K562 (cell line): Measurements from ENCODE around the gene ADD3. TPM values are rescaled to one million over a fixed set of nuclear protein-coding genes. Genes with fewer than 3 reads are reported as not detected.

ENCODE experiments used
- BCL6 ChIP-seq: fragments of 250-450 bp; sonication (Bioruptor Pico); IDR thresholded peaks from 2 replicates; pipeline ENCODE4 v1.4.0; 2020
- ILK ChIP-seq: fragments of 450-650 bp; IDR thresholded peaks from 2 replicates; pipeline ENCODE4 v1.6.1; 2016; ENCODE audit warnings: missing genetic modification characterization, low read depth, mild to moderate bottlenecking, missing compliant biosample characterization, moderate library complexity, borderline replicate concordance
- KLF6 ChIP-seq: fragments of 250-450 bp; sonication (Bioruptor Pico); IDR thresholded peaks from 2 replicates; pipeline ENCODE4 v1.4.0; 2020; ENCODE audit warnings: mild to moderate bottlenecking, moderate library complexity, borderline replicate concordance
- LARP7 ChIP-seq: fragments of 450-650 bp; IDR thresholded peaks from 2 replicates; pipeline ENCODE4 v1.6.1; 2016
- MAFF ChIP-seq: IDR thresholded peaks from 2 replicates; pipeline ENCODE4 v1.6.1; 2012; ENCODE audit warnings: low read length, improper control_type of control experiment
- MAFG ChIP-seq: fragments of 450-650 bp; conservative IDR thresholded peaks from 2 replicates; pipeline ENCODE4 v1.6.1; 2016; ENCODE audit warnings: missing genetic modification characterization, missing compliant biosample characterization
- MCM3 ChIP-seq: fragments of 450-650 bp; IDR thresholded peaks from 2 replicates; pipeline ENCODE4 v1.6.1; 2016
- NKRF ChIP-seq: fragments of 450-650 bp; IDR thresholded peaks from 2 replicates; pipeline ENCODE4 v1.6.1; 2016; ENCODE audit warnings: borderline replicate concordance
- NR4A1 ChIP-seq, 2 experiments: fragments of 250-450 bp in 1 of 2; fragments of 450-650 bp in 1 of 2; sonication (Bioruptor Pico) in 1 of 2; IDR thresholded peaks; 2 replicates each; pipeline versions ENCODE4 v1.4.0 to v1.6.1; 2016 to 2020; ENCODE audit warnings: mild to moderate bottlenecking in 2 of 2, missing compliant biosample characterization in 1 of 2, missing genetic modification characterization in 1 of 2, moderate library complexity in 1 of 2
- TEAD1 ChIP-seq, 2 experiments: fragments of 450-650 bp in 1 of 2; sonication (generic) in 1 of 2; formaldehyde crosslinking; IDR thresholded peaks; 2 replicates each; pipeline versions ENCODE4 v1.4.0 to v1.8.0; 2020 to 2022; ENCODE audit warnings: mild to moderate bottlenecking in 2 of 2, missing genetic modification reagents in 1 of 2
- THAP12 ChIP-seq: fragments of 250-450 bp; sonication (Bioruptor Pico); IDR thresholded peaks from 2 replicates; pipeline ENCODE4 v1.9.0; 2021; ENCODE audit warnings: mild to moderate bottlenecking, inconsistent platforms
- ZNF384 ChIP-seq: IDR thresholded peaks from 2 replicates; pipeline ENCODE4 v1.6.1; 2012; ENCODE audit warnings: low read depth, low read length, improper control_type of control experiment
- polyA plus RNA-seq, 8 experiments: library from polyadenylated mRNA; depleted of rRNA in 4 of 8; stranded (reverse) in 5 of 8; unstranded in 3 of 8; fragments of >200 nt; fragmentation: Nextera tagmentation in 2 of 8; fragmentation: Illumina TruSeq in 1 of 8; extraction: Ambion mirVana in 2 of 8; extraction: Trizol in 1 of 8; gene quantifications; 2 replicates each; pipeline versions ENCODE4 v1.2.1 to v1.2.3, GENCODE V29; 2011 to 2014; ENCODE audit warnings: inconsistent platforms in 1 of 8, missing spikeins in 1 of 8
- total RNA-seq, 7 experiments: library from RNA; depleted of rRNA in 6 of 7; stranded (reverse); fragments of >200 nt in 6 of 7; fragmentation: Illumina TruSeq in 2 of 7; extraction: Trizol in 2 of 7; gene quantifications; 2 replicates each; pipeline versions ENCODE4 v1.2.1 to v1.2.3, GENCODE V29; 2011 to 2021; ENCODE audit warnings: low replicate concordance in 1 of 7

Gene ADD3
- total and polyA plus RNA-seq, 9 of the 15 experiments (the other 6 are each of a cell fraction or from before 2014, with no cell fraction given) = 13.2 to 125 (median 31.7) TPM

- TF ChIP-seq MCM3 = no peak
- TF ChIP-seq BCL6 (CRISPR knock-in tag) = no peak
- TF ChIP-seq MAFF = peak; percentile 10; the same call in 1 of the 2 replicates
- no peak for TF ChIP-seq ZNF384
- no peak for TF ChIP-seq NKRF
- TF ChIP-seq KLF6 (CRISPR knock-in tag) = no peak
- no peak for TF ChIP-seq LARP7
- no peak for TF ChIP-seq THAP12
- TF ChIP-seq NR4A1 (CRISPR knock-in tag; IDR thresholded peaks at IDR 0.05) = no peak
- TF ChIP-seq NR4A1 (tag; IDR thresholded peaks at IDR 0.05) = no peak
- no peak for TF ChIP-seq ILK (tag)
- no peak for TF ChIP-seq TEAD1 (CRISPR knock-in tag; IDR thresholded peaks at IDR 0.05)
- TF ChIP-seq MAFG = peak; percentile 40; the same call in 1 of the 2 replicates
Observed at GRCh38 chr10:110078317-110078716, 70.5 kb downstream of the ADD3 start (continued).
